K562 (cell line): ENCODE results near the gene ZNF22. TPM values are rescaled to one million over a fixed set of nuclear protein-coding genes. Genes with fewer than 3 reads are reported as not detected.
A peak's percentile ranks its signal among the peaks of the same experiment; 100 is the strongest.

Source experiments
- ATAC-seq: fragments of 200-7000 bp; cut with Tn5 transposase; 3 replicates; pipeline ENCODE4 v1.9.1; 2020; ENCODE audit warnings: moderate library complexity
- BruUV-seq: library from RNA; stranded (reverse); fragments of 400-500 nt; replicated peaks from 2 replicates; lab custom pipeline; 2021; lab: Mats Ljungman, UMichigan
- CTCF ChIA-PET: fragments of 300-600 bp; formaldehyde crosslinking; extraction: SDS; loops from one replicate; lab custom pipeline; 2021; ENCODE audit warnings: low intra/inter-chr PET ratio; lab: Yijun Ruan, JAX
- POLR2A ChIA-PET: fragments of 300-600, 350-650 bp; sonication (Branson Sonifier 250); formaldehyde crosslinking; extraction: SDS; loops from one replicate; lab custom pipeline; 2021; ENCODE audit warnings: antibody characterized with exemption, inconsistent platforms; lab: Yijun Ruan, JAX
- DNase-seq, 4 experiments: peaks; one replicate each; pipeline versions ENCODE4 v3.0.0 to v3.0.0-alpha.2; 2011 to 2018; ENCODE audit warnings: low spot score in 3 of 4, mixed read lengths in 3 of 4; ENCODE audit errors: extremely low read depth in 1 of 4
- FAIRE-seq: peaks from 2 replicates; lab custom pipeline; 2011; peaks lifted over from hg19 to GRCh38; lab: Jason Lieb, UNC
- H2AFZ ChIP-seq: 2 replicates; pipeline ENCODE4 v1.6.0; 2011; ENCODE audit warnings: low read depth, low read length, control low read depth, inconsistent platforms
- H3K27ac ChIP-seq: fragments of 200-600 bp; 3 replicates; pipeline ENCODE4 v1.8.0; 2011; ENCODE audit warnings: low read depth, mild to moderate bottlenecking, control low read depth, inconsistent platforms, low read length, moderate library complexity, mixed read lengths; ENCODE audit errors: extremely low read depth
- H3K27me3 ChIP-seq, 2 experiments: fragments of 300-600 bp in 1 of 2; 2 replicates in 1 of 2; 3 replicates in 1 of 2; pipeline versions ENCODE4 v1.6.0 to v1.8.0; 2011; ENCODE audit warnings: inconsistent platforms in 2 of 2, low read length in 2 of 2, mild to moderate bottlenecking in 1 of 2, mixed read lengths in 1 of 2, moderate library complexity in 1 of 2; ENCODE audit not compliant: control insufficient read depth in 2 of 2, insufficient read depth in 2 of 2
- H3K36me3 ChIP-seq: fragments of 300-600 bp; 3 replicates; pipeline ENCODE4 v1.8.0; 2011; ENCODE audit warnings: mild to moderate bottlenecking, low read length, inconsistent platforms; ENCODE audit not compliant: control insufficient read depth, insufficient read depth
- H3K4me1 ChIP-seq, 2 experiments: fragments of 200-600 bp in 1 of 2; replicated peaks in 1 of 2; 2 replicates in 1 of 2; 3 replicates in 1 of 2; pipeline versions ENCODE4 v1.5.1 to v1.8.0; 2011; ENCODE audit warnings: inconsistent platforms in 2 of 2, low read length in 2 of 2, mild to moderate bottlenecking in 1 of 2, mixed read lengths in 1 of 2, moderate library complexity in 1 of 2; ENCODE audit not compliant: control insufficient read depth in 2 of 2, insufficient read depth in 2 of 2
- H3K4me2 ChIP-seq: 2 replicates; pipeline ENCODE4 v1.6.1; 2011; ENCODE audit warnings: low read length, control low read depth, inconsistent platforms, mixed read lengths; ENCODE audit not compliant: insufficient read depth
- H3K4me3 ChIP-seq: fragments of 200-600 bp; sonication (generic), shearing (Covaris generic); 2 replicates; pipeline ENCODE4 v1.5.1; 2016; ENCODE audit warnings: control low read depth, inconsistent platforms
- H3K79me2 ChIP-seq: fragments of 200-600 bp; 3 replicates; pipeline ENCODE4 v1.8.0; 2011; ENCODE audit warnings: low read length, inconsistent platforms; ENCODE audit not compliant: control insufficient read depth, insufficient read depth
- H3K9ac ChIP-seq, 2 experiments: 2 replicates each; pipeline versions ENCODE4 v1.6.0 to v1.6.1; 2011; ENCODE audit warnings: low read depth in 2 of 2, low read length in 2 of 2, control low read depth in 1 of 2, inconsistent platforms in 1 of 2, mild to moderate bottlenecking in 1 of 2, mixed read lengths in 1 of 2; ENCODE audit not compliant: insufficient read depth in 1 of 2
- H3K9me1 ChIP-seq: one replicate; pipeline ENCODE4 v1.6.0; 2011; ENCODE audit warnings: inconsistent platforms, mild to moderate bottlenecking, low read length, moderate library complexity; ENCODE audit not compliant: control insufficient read depth, insufficient read depth
- H3K9me3 ChIP-seq: replicated peaks from 2 replicates; pipeline ENCODE4 v1.5.1; 2011; ENCODE audit warnings: low read depth, low read length, inconsistent platforms; ENCODE audit not compliant: control insufficient read depth, insufficient read depth
- H4K20me1 ChIP-seq: replicated peaks from 2 replicates; pipeline ENCODE4 v1.6.1; 2011; ENCODE audit warnings: low read length, inconsistent platforms, mixed read lengths; ENCODE audit not compliant: control insufficient read depth, insufficient read depth
- E2F8 ChIP-seq: fragments of 450-650 bp; IDR thresholded peaks from 2 replicates; pipeline ENCODE4 v1.7.1; 2018; ENCODE audit warnings: mild to moderate bottlenecking, low read depth; ENCODE audit not compliant: partially characterized antibody
- ERF ChIP-seq: fragments of 450-650 bp; formaldehyde crosslinking; IDR thresholded peaks from 2 replicates; pipeline ENCODE4 v1.4.0; 2020; ENCODE audit warnings: mild to moderate bottlenecking, mixed read lengths
- UBTF ChIP-seq, 2 experiments: IDR thresholded peaks; 2 replicates each; pipeline ENCODE4 v1.6.1; 2012; ENCODE audit warnings: improper control_type of control experiment in 2 of 2, low read depth in 2 of 2, low read length in 2 of 2, borderline replicate concordance in 1 of 2
- VEZF1 ChIP-seq: fragments of 200-800 bp; sonication (Bioruptor generic); IDR thresholded peaks from 2 replicates; pipeline ENCODE4 v1.6.1; 2017; ENCODE audit warnings: missing genetic modification characterization, missing compliant biosample characterization
- ZKSCAN1 ChIP-seq: fragments of 150-350 bp; IDR thresholded peaks from 2 replicates; pipeline ENCODE4 v1.6.1; 2016; ENCODE audit warnings: low read depth, low read length
- WGBS: fragments of 100-300 bp; shearing (Covaris generic); methylation state at CpG from one replicate; pipeline ENCODE4 v1.1.6; 2016; ENCODE audit warnings: low coverage, mixed read lengths; ENCODE audit not compliant: insufficient coverage; ENCODE audit errors: missing lambda C conversion rate; 5-methylcytosine and 5-hydroxymethylcytosine counted together
- in situ Hi-C: fragments of 300-500 bp; cut with MboI; formaldehyde crosslinking; loops from 4 replicates; pipeline ENCODE4 v1.15.0; 2018; ENCODE audit warnings: inconsistent platforms, mixed read lengths
- intact Hi-C: fragments of 100-400 bp; cut with micrococcal nuclease; formaldehyde crosslinking; loops from 2 replicates; pipeline ENCODE4 v1.14.2; 2022
- polyA plus RNA-seq, 8 experiments: library from polyadenylated mRNA; depleted of rRNA in 4 of 8; stranded (reverse) in 5 of 8; unstranded in 3 of 8; fragments of >200 nt; fragmentation: Nextera tagmentation in 2 of 8; fragmentation: Illumina TruSeq in 1 of 8; extraction: Ambion mirVana in 2 of 8; extraction: Trizol in 1 of 8; gene quantifications; 2 replicates each; pipeline versions ENCODE4 v1.2.1 to v1.2.3, GENCODE V29; 2011 to 2014; ENCODE audit warnings: inconsistent platforms in 1 of 8, missing spikeins in 1 of 8
- total RNA-seq, 7 experiments: library from RNA; depleted of rRNA in 6 of 7; stranded (reverse); fragments of >200 nt in 6 of 7; fragmentation: Illumina TruSeq in 2 of 7; extraction: Trizol in 2 of 7; gene quantifications; 2 replicates each; pipeline versions ENCODE4 v1.2.1 to v1.2.3, GENCODE V29; 2011 to 2021; ENCODE audit warnings: low replicate concordance in 1 of 7

ZNF22 gene
- total and polyA plus RNA-seq, 9 of the 15 experiments (the other 6 are each of a cell fraction or from before 2014, with no cell fraction given), result 36.2 to 98.7 (median 51.2) TPM

GRCh38 chr10:44990302-44990655, 10.4 kb upstream of the ZNF22 start:
- Histone ChIP-seq H3K4me3 (no peak overlapping the region), H3K79me2 (no peaks in the 10 kb centered on the region), H3K27ac (no peak overlapping the region), H3K9me1 (no peaks in the 10 kb centered on the region), H3K36me3 (no peaks in the 10 kb centered on the region), H3K9ac (no peak overlapping the region), H3K9me3 (no peaks in the 10 kb centered on the region), H4K20me1 (0 out of 2 replicates have a peak, but pooled peaks cover 3% of the 10 kb centered on the region), H2AFZ (peak overlapping the region; percentile 10; the same call in 1 of the 2 replicates), H3K27me3 (peaks cover 32 to 69% of the 10 kb centered on the region in 2 experiments), H3K4me1 (peaks cover 0 to 15% of the 10 kb centered on the region in 2 experiments; a peak in 4 of 5 replicates), H3K4me2 (no peak overlapping the region)
- DNase-seq (peak; percentile 30 to 61 (median 44)), FAIRE-seq (peak; percentile 58), ATAC-seq (peak; percentile 89)
- ChIA-PET CTCF (interaction anchor here (0.6 to 2.5 kb wide), 3 partner anchors 56 to 127 kb away, joined by 3 to 25 read pairs (median 5); no protein-coding TSS in a partner anchor), POLR2A (interaction anchor here (1.4 kb wide), 1 partner anchor 12 kb away, joined by 8 read pairs; the partner anchor contains the start of gene DEPP1)
- BruUV-seq, result no TSS peak
- intact Hi-C loops, result loop anchor here (1.0 kb wide), 1 partner anchor 58 kb away; no protein-coding TSS in a partner anchor
- 5% methylated on average over 8 of the region's 8 CpGs for WGBS
- in situ Hi-C loops, result no loop called here
- TF ChIP-seq UBTF (IDR thresholded peaks at IDR 0.05; ENCODE audit: borderline replicate concordance in 1 of 2, low read depth in 2 of 2, low read length in 2 of 2), result 0 out of 4 replicates have a peak, but pooled peaks of 1 of the 2 experiments have one; percentile 31
- no peak for TF ChIP-seq ERF (CRISPR knock-in tag)
- TF ChIP-seq ZKSCAN1, result 0 out of 2 replicates have a peak, but pooled peaks have one; percentile 33
- no peak for TF ChIP-seq E2F8
- TF ChIP-seq VEZF1 (CRISPR knock-in tag), result peak; percentile 34; the same call in 1 of the 2 replicates
